Measurements from ENCODE around the gene WARS2.

WARS2 gene

DNA sequence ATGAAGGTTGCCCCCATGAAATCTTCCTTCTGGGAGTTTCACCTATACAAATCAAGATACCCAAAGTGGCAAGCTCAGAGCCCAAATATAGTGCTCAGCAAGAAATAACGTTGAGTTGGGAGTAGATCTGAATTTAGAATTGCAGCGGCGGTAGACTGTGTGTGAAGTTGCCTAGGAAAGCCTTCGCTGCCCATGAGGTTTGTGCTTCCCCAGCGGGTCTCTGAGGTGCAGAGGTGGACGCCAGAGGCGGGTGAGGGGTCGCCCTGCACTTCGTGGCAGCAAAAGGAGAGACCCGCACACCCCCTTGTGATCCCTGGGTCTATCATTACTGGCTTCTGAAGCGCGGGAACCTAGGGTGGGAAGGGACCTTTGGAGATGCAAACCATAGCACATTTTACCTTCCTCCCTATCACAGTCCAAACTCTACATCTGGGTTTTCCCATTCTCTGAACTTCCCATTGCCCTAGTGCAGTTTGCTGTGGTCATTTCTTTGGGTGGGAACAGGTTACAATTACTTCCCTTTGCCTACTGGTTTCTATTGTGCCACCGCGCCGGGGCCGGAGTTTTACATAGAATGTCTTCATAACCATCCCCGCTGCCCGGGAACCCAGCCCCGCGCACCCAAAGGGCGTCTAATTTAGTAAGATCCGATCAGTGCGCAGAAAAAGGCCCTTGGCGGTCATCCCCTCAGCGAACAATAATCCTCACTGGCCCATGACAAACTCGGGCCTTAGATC, 157.5 kb downstream of the WARS2 start:
- POLR2A ChIA-PET: no interaction called here
- CTCF ChIA-PET: no interaction called here
- TF ChIP-seq, protein P1, sequence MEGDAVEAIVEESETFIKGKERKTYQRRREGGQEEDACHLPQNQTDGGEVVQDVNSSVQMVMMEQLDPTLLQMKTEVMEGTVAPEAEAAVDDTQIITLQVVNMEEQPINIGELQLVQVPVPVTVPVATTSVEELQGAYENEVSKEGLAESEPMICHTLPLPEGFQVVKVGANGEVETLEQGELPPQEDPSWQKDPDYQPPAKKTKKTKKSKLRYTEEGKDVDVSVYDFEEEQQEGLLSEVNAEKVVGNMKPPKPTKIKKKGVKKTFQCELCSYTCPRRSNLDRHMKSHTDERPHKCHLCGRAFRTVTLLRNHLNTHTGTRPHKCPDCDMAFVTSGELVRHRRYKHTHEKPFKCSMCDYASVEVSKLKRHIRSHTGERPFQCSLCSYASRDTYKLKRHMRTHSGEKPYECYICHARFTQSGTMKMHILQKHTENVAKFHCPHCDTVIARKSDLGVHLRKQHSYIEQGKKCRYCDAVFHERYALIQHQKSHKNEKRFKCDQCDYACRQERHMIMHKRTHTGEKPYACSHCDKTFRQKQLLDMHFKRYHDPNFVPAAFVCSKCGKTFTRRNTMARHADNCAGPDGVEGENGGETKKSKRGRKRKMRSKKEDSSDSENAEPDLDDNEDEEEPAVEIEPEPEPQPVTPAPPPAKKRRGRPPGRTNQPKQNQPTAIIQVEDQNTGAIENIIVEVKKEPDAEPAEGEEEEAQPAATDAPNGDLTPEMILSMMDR (IDR thresholded peaks at IDR 0.05; ENCODE audit: control extremely low read depth, extremely low read depth, low read depth, missing control alignments): no peak

DNA sequence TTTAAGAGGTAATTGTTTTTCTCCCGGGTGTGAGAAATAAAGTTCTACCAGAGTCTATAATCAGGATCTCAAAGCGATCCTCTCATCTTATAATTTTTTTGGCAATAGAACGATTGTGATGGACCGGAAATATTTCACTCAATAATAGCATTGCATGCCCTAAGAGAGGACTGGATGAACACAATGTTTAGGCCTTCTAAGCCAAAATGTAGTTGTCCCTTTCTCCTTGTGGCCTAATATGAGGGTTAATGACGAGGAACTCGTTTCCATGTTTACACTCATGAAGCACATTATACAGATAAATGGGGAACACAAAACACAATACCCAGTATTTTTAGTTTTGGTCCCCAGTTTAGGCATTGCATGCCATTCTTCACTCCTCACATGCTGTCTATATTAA, 158.2 kb downstream of the WARS2 start:
- TF ChIP-seq, protein P1 (IDR thresholded peaks at IDR 0.05; ENCODE audit: control extremely low read depth, extremely low read depth, low read depth, missing control alignments): no peak
- CTCF ChIA-PET: no interaction called here
- DNase-seq (ENCODE audit: extremely low spot score): no peak
- POLR2A ChIA-PET: no interaction called here

More for the DNA sequence above, 157.5 kb downstream of the WARS2 start:
- DNase-seq (ENCODE audit: extremely low spot score): no peak

DNA sequence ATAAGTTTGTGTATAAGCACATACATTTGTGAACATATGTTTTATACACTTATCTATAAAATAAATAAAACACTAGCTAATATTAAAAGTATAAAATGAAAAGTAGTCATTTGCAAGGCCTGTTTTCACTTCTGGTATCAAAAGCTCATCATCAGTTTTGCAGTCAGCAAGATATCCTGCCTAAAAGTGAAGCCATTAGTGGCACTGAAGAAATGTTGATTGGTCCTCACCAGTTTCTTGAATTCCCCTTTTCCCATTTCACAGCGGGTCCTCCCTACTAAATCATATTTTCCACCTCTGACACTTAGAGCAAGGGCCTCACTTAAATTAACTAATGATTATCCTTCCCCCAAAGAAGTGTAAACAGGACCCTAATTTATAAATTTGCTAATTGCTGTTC, 159.0 kb downstream of the WARS2 start:
- ChIA-PET CTCF (no interaction called here), POLR2A (no interaction called here)
- TF ChIP-seq, protein P1 (IDR thresholded peaks at IDR 0.05; ENCODE audit: control extremely low read depth, extremely low read depth, low read depth, missing control alignments): no peak
- no peak for DNase-seq (ENCODE audit: extremely low spot score)

Data from GM10248 (cell line).